Panc1 (cell line): Measurements from ENCODE around the gene EBF4.

ENCODE experiments used
- POLR2AphosphoS5 ChIP-seq: IDR thresholded peaks from 2 replicates; pipeline ENCODE4 v1.6.1; 2012; ENCODE audit warnings: mild to moderate bottlenecking, low read depth, low read length, moderate library complexity
- SIN3A ChIP-seq: IDR thresholded peaks from 2 replicates; pipeline ENCODE4 v1.6.1; 2012; ENCODE audit warnings: low read depth, mild to moderate bottlenecking, low read length, moderate library complexity, borderline replicate concordance; ENCODE audit not compliant: insufficient read depth
- TF ChIP-seq, protein P1 (sequence below): fragments of 450-650 bp; IDR thresholded peaks from 2 replicates; pipeline ENCODE4 v1.5.1; 2017; ENCODE audit warnings: mild to moderate bottlenecking

DNA sequence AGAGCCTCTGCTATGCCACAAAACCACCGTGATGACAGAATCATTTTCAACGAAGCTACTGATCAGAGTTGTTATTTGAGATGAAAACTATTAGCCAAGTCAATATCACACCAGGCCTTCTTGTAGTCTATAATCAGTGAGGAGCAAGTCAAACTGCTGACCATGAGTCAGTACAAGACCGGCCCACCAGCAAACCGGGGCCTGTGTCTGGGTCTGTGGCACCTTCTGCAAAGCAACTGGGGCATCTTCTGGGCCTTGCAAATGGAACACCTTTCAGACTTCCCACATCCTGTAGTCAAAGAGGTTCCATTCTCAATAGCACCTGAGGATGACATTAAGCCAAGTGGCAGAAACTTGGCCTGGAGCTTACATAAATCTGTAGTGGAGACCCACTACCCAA is 69.3 kb downstream of the EBF4 start:
- TF ChIP-seq, protein P1, sequence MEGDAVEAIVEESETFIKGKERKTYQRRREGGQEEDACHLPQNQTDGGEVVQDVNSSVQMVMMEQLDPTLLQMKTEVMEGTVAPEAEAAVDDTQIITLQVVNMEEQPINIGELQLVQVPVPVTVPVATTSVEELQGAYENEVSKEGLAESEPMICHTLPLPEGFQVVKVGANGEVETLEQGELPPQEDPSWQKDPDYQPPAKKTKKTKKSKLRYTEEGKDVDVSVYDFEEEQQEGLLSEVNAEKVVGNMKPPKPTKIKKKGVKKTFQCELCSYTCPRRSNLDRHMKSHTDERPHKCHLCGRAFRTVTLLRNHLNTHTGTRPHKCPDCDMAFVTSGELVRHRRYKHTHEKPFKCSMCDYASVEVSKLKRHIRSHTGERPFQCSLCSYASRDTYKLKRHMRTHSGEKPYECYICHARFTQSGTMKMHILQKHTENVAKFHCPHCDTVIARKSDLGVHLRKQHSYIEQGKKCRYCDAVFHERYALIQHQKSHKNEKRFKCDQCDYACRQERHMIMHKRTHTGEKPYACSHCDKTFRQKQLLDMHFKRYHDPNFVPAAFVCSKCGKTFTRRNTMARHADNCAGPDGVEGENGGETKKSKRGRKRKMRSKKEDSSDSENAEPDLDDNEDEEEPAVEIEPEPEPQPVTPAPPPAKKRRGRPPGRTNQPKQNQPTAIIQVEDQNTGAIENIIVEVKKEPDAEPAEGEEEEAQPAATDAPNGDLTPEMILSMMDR: no peak
- TF ChIP-seq POLR2AphosphoS5: no peak
- no peak for TF ChIP-seq SIN3A
